Keratinocyte (primary cell): Measurements from ENCODE around the gene OTOS. TPM values are rescaled to one million over a fixed set of nuclear protein-coding genes. Genes with fewer than 3 reads are reported as not detected.

ENCODE experiments used
- DNase-seq: peaks from one replicate; pipeline ENCODE4 v3.0.0-alpha.2; 2011; ENCODE audit warnings: low read depth, missing footprints, low spot score
- FAIRE-seq: peaks from 2 replicates; lab custom pipeline; 2011; peaks lifted over from hg19 to GRCh38; lab: Jason Lieb, UNC
- H2AFZ ChIP-seq: 2 replicates; pipeline ENCODE4 v1.6.0; 2012; ENCODE audit warnings: low read length, control low read depth, inconsistent platforms; ENCODE audit not compliant: control insufficient read depth
- H3K27ac ChIP-seq: 2 replicates; pipeline ENCODE4 v1.5.1; 2011; ENCODE audit warnings: low read length; ENCODE audit not compliant: control insufficient read depth, insufficient read depth
- H3K27me3 ChIP-seq: 3 replicates; pipeline ENCODE4 v1.6.0; 2011; ENCODE audit warnings: low read length; ENCODE audit not compliant: control insufficient read depth, insufficient read depth; ENCODE audit errors: extremely low read depth
- H3K36me3 ChIP-seq, 2 experiments: 2 replicates in 1 of 2; 3 replicates in 1 of 2; pipeline ENCODE4 v1.5.1; 2011; ENCODE audit warnings: low read length in 2 of 2, mild to moderate bottlenecking in 1 of 2; ENCODE audit not compliant: control insufficient read depth in 2 of 2, insufficient read depth in 2 of 2; ENCODE audit errors: extremely low read depth in 1 of 2
- H3K4me1 ChIP-seq: 3 replicates; pipeline ENCODE4 v1.5.1; 2011; ENCODE audit warnings: low read length; ENCODE audit not compliant: control insufficient read depth, insufficient read depth; ENCODE audit errors: extremely low read depth
- H3K4me2 ChIP-seq: 3 replicates; pipeline ENCODE4 v1.6.0; 2011; ENCODE audit warnings: low read depth, low read length; ENCODE audit not compliant: control insufficient read depth, insufficient read depth; ENCODE audit errors: extremely low read depth
- H3K4me3 ChIP-seq, 3 experiments: fragments of 200-600 bp in 1 of 3; sonication (generic) in 1 of 3; 2 replicates in 2 of 3; 3 replicates in 1 of 3; pipeline ENCODE4 v1.5.1; 2011 to 2016; ENCODE audit warnings: low read length in 3 of 3, mild to moderate bottlenecking in 3 of 3, control low read depth in 2 of 3, inconsistent platforms in 1 of 3, low read depth in 1 of 3, mixed read lengths in 1 of 3, mixed run types in 1 of 3, moderate library complexity in 1 of 3; ENCODE audit not compliant: control insufficient read depth in 2 of 3, insufficient read depth in 2 of 3; ENCODE audit errors: extremely low read depth in 1 of 3
- H3K79me2 ChIP-seq: 2 replicates; pipeline ENCODE4 v1.6.0; 2012; ENCODE audit warnings: low read length; ENCODE audit not compliant: control insufficient read depth, insufficient read depth
- H3K9ac ChIP-seq: 3 replicates; pipeline ENCODE4 v1.6.0; 2011; ENCODE audit warnings: low read length; ENCODE audit not compliant: control insufficient read depth, insufficient read depth; ENCODE audit errors: extremely low read depth
- H3K9me1 ChIP-seq: 3 replicates; pipeline ENCODE4 v1.6.0; 2011; ENCODE audit warnings: low read length; ENCODE audit not compliant: control insufficient read depth, insufficient read depth; ENCODE audit errors: extremely low read depth
- H3K9me3 ChIP-seq: 2 replicates; pipeline ENCODE4 v1.5.1; 2012; ENCODE audit warnings: low read depth, low read length; ENCODE audit not compliant: control insufficient read depth
- H4K20me1 ChIP-seq: 3 replicates; pipeline ENCODE4 v1.6.0; 2011; ENCODE audit warnings: low read length; ENCODE audit not compliant: control insufficient read depth, insufficient read depth; ENCODE audit errors: extremely low read depth
- EZH2 ChIP-seq: IDR thresholded peaks from one replicate; pipeline ENCODE4 v1.6.1; 2012; ENCODE audit warnings: inconsistent platforms, mild to moderate bottlenecking, low read length, moderate library complexity
- dilution Hi-C: fragments of 300-500 bp; cut with MboI; formaldehyde crosslinking; loops from one replicate; pipeline ENCODE4 v1.7.0; 2020; ENCODE audit warnings: low sequenced_read_pairs; ENCODE audit not compliant: extremely low pct_ligation_motif_present
- polyA plus RNA-seq, 5 experiments: library from polyadenylated mRNA; depleted of rRNA in 3 of 5; stranded (reverse) in 3 of 5; stranded (forward) in 1 of 5; unstranded in 1 of 5; fragments of >200 nt; gene quantifications; 1 replicate in 1 of 5; 2 replicates in 3 of 5; 3 replicates in 1 of 5; pipeline versions ENCODE4 v1.2.1 to v1.2.3, GENCODE V29; 2011 to 2012; ENCODE audit warnings: missing spikeins in 2 of 5, low read depth in 1 of 5, low replicate concordance in 1 of 5
- TF ChIP-seq, protein P1 (sequence below), 3 experiments: IDR thresholded peaks in 1 of 3; conservative IDR thresholded peaks in 1 of 3; optimal IDR thresholded peaks in 1 of 3; 2 replicates in 2 of 3; 3 replicates in 1 of 3; pipeline versions ENCODE3 to v1.5.1; 2011; ENCODE audit warnings: low read length in 3 of 3, mild to moderate bottlenecking in 3 of 3, moderate library complexity in 2 of 3, control low read depth in 1 of 3, inconsistent platforms in 1 of 3; ENCODE audit not compliant: insufficient read depth in 2 of 3; ENCODE audit errors: extremely low read depth in 1 of 3

The OTOS gene
- polyA plus RNA-seq, 1 donor (not counting 4 experiments of a cell fraction or from before 2014, with no cell fraction given), result not detected

DNA sequence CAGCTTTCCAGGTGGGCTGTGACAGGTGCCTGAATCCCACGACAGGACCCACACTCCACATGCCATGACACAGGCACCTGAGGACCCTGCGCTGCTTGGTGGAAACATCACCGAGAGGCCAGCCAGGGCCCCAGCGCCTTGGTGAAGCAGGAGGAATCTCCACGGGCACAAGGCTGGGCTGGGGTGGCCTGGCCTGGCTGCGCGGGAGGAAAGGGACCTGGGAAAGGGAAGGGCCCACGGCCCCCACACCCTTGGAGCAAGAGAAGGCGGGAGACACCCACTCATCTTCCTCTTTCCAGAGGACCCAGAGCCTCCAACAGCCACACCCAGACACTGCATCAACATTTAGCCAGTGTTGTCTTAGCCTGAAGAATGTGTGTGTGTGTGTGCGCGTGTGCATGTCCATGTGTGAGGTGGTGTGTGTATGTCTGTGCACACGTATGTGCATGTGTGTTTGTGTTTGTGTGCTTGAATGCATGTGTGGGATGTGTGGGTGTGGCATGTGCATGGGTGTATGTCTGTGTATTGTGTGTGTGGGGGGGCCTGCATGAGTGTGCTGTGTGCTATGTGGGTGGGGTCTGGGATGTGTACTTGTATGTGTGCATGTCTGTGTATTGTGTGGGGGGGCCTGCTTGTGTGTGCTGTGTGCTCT lies 6.3 kb upstream of the OTOS start:
- H3K9ac ChIP-seq, result no peak overlapping the region
- H3K4me3 ChIP-seq, result no peak overlapping the region
- no peaks in the 10 kb centered on the region for H3K9me3 ChIP-seq
- H3K27ac ChIP-seq, result no peak overlapping the region
- no peaks in the 10 kb centered on the region for H3K4me1 ChIP-seq
- H3K4me2 ChIP-seq, result no peak overlapping the region
- TF ChIP-seq, protein P1, sequence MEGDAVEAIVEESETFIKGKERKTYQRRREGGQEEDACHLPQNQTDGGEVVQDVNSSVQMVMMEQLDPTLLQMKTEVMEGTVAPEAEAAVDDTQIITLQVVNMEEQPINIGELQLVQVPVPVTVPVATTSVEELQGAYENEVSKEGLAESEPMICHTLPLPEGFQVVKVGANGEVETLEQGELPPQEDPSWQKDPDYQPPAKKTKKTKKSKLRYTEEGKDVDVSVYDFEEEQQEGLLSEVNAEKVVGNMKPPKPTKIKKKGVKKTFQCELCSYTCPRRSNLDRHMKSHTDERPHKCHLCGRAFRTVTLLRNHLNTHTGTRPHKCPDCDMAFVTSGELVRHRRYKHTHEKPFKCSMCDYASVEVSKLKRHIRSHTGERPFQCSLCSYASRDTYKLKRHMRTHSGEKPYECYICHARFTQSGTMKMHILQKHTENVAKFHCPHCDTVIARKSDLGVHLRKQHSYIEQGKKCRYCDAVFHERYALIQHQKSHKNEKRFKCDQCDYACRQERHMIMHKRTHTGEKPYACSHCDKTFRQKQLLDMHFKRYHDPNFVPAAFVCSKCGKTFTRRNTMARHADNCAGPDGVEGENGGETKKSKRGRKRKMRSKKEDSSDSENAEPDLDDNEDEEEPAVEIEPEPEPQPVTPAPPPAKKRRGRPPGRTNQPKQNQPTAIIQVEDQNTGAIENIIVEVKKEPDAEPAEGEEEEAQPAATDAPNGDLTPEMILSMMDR (optimal IDR thresholded peaks at IDR 0.05 in 1 of 3, IDR thresholded peaks at IDR 0.05 in 1 of 3, conservative IDR thresholded peaks at IDR 0.05 in 1 of 3; ENCODE audit: extremely low read depth in 1 of 3, insufficient read depth in 2 of 3, low read length in 3 of 3), result no peak
- no peak for TF ChIP-seq EZH2
- no peaks in the 10 kb centered on the region for H3K79me2 ChIP-seq
- peaks cover 14% of the 10 kb centered on the region for H3K27me3 ChIP-seq
- dilution Hi-C loops, result no loop called here
- FAIRE-seq (no peak), DNase-seq (no peak)
- H3K9me1 ChIP-seq, result no peaks in the 10 kb centered on the region
- no peaks in the 10 kb centered on the region for H3K36me3 ChIP-seq
- H2AFZ ChIP-seq, result no peak overlapping the region
- H4K20me1 ChIP-seq, result no peaks in the 10 kb centered on the region

- Histone ChIP-seq H3K4me2 (no peak overlapping the region), H3K36me3 (no peaks in the 10 kb centered on the region), H3K4me1 (no peaks in the 10 kb centered on the region), H3K27me3 (peaks cover 9% of the 10 kb centered on the region), H4K20me1 (no peaks in the 10 kb centered on the region), H3K4me3 (no peak overlapping the region), H2AFZ (no peak overlapping the region), H3K9ac (no peak overlapping the region), H3K79me2 (no peaks in the 10 kb centered on the region), H3K27ac (no peak overlapping the region), H3K9me1 (no peaks in the 10 kb centered on the region), H3K9me3 (no peaks in the 10 kb centered on the region)
- DNase-seq (no peak), FAIRE-seq (no peak)
- dilution Hi-C loops, result no loop called here
- TF ChIP-seq, protein P1 (optimal IDR thresholded peaks at IDR 0.05 in 1 of 3, IDR thresholded peaks at IDR 0.05 in 1 of 3, conservative IDR thresholded peaks at IDR 0.05 in 1 of 3; ENCODE audit: extremely low read depth in 1 of 3, insufficient read depth in 2 of 3, low read length in 3 of 3), result no peak
- TF ChIP-seq EZH2, result no peak
Measured at GRCh38 chr2:240146141-240146561, 5.7 kb upstream of the OTOS start.
